Kidney (tissue), 14 donors: ENCODE results near the gene UGT1A5. TPM values are rescaled to one million over a fixed set of nuclear protein-coding genes. Genes with fewer than 3 reads are reported as not detected.

Experiments
- DNase-seq, 5 donors: peaks; one replicate each; pipeline ENCODE4 v3.0.0-alpha.2; 2013 to 2020
- FAIRE-seq: peaks from 2 replicates; lab custom pipeline; 2012; peaks lifted over from hg19 to GRCh38; lab: Jason Lieb, UNC
- H3K27ac ChIP-seq, 2 donors: one replicate each; pipeline ENCODE4 v1.7.0; 2013; ENCODE audit warnings: low read depth in 2 of 2, low read length in 2 of 2, inconsistent platforms in 1 of 2
- H3K27me3 ChIP-seq: one replicate; pipeline ENCODE4 v1.7.1; 2013; ENCODE audit warnings: low read length, inconsistent platforms; ENCODE audit not compliant: control insufficient read depth, insufficient read depth
- H3K36me3 ChIP-seq, 3 donors: one replicate each; pipeline versions ENCODE4 v1.7.0 to v1.7.1; 2013; ENCODE audit warnings: low read length in 3 of 3, control low read depth in 1 of 3, inconsistent platforms in 1 of 3; ENCODE audit not compliant: insufficient read depth in 3 of 3, control insufficient read depth in 2 of 3
- H3K4me1 ChIP-seq, 3 donors: one replicate each; pipeline versions ENCODE4 v1.7.0 to v1.7.1; 2013; ENCODE audit warnings: low read length in 3 of 3, inconsistent platforms in 1 of 3, low read depth in 1 of 3; ENCODE audit not compliant: control insufficient read depth in 2 of 3, insufficient read depth in 2 of 3
- H3K4me3 ChIP-seq, 3 donors: one replicate each; pipeline versions ENCODE4 v1.7.0 to v1.8.1; 2013; ENCODE audit warnings: low read length in 3 of 3, control low read depth in 1 of 3, inconsistent platforms in 1 of 3
- H3K9ac ChIP-seq, 3 donors: one replicate each; pipeline versions ENCODE4 v1.7.0 to v1.7.1; 2013; ENCODE audit warnings: low read length in 3 of 3, control low read depth in 1 of 3, inconsistent platforms in 1 of 3
- H3K9me3 ChIP-seq, 3 donors: one replicate each; pipeline versions ENCODE4 v1.7.0 to v1.7.1; 2013; ENCODE audit warnings: low read length in 3 of 3, control low read depth in 1 of 3, inconsistent platforms in 1 of 3; ENCODE audit not compliant: control insufficient read depth in 2 of 3, insufficient read depth in 1 of 3
- intact Hi-C: fragments of 100-400 bp; cut with DNase I; formaldehyde crosslinking; loops from one replicate; pipeline ENCODE4 v1.11.1; 2022
- polyA plus RNA-seq: library from polyadenylated mRNA; stranded (reverse); fragments of 350-450 nt; fragmentation: Illumina TruSeq; extraction: RNeasy Lipid Tissue Mini Kit (QIAGEN cat#74804); gene quantifications from one replicate; pipeline ENCODE4 v1.2.3, GENCODE V29; 2014; ENCODE audit warnings: low read depth, low replicate concordance; ENCODE audit not compliant: insufficient read depth
- total RNA-seq: library from RNA; stranded (reverse); fragmentation: NEBNext Ultra II Directional; extraction: Animal tissue kit (Norgen Biotek cat#: 25700); gene quantifications from one replicate; pipeline ENCODE4 v1.2.1, GENCODE V29; 2021
- TF ChIP-seq, protein P1 (sequence below): IDR thresholded peaks from 3 replicates; pipeline ENCODE4 v1.5.1; 2012; ENCODE audit warnings: mild to moderate bottlenecking, moderate library complexity, borderline replicate concordance; ENCODE audit not compliant: insufficient read depth; ENCODE audit errors: extremely low read depth
- donor health status: control.
- donor health status: control.
- donor health status: control.
- donor health status: control.
- donor health status: control.
- donor health status: DM: yes; HTN: yes; CAD: no.
- donor health status: Normal renal cell carcinoma (clear cell type).

UGT1A5 gene
- total and polyA plus RNA-seq, 2 donors from 2014 or later, result 2.1 TPM; not detected in 1

DNA sequence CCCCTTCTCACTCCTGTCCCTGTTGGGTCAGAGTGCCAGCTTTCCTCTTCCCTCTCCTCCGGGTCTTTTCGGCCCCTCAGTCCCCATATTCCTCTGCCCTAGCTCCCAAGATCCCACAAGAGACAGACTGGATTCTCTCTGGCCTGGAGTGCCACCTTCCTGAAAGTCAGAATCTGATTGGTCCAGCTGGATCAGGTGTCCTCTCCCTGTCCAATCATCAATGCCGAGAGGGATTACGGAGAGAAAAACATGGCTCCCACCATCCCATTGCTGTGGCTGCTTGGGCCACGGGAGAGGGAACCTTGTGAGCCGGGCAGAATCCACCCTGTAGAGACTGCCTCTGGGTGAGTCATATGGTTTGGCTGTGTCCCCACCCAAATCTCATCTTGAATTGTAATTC is 62.7 kb downstream of the UGT1A5 start:
- peaks cover 0 to 3% (median 0%) of the 10 kb centered on the region in 3 donors for H3K9me3 ChIP-seq
- DNase-seq (no peak), FAIRE-seq (no peak)
- no peak overlapping the region for H3K9ac ChIP-seq
- no peak overlapping the region for H3K27ac ChIP-seq
- no peaks in the 10 kb centered on the region for H3K4me1 ChIP-seq
- TF ChIP-seq, protein P1, sequence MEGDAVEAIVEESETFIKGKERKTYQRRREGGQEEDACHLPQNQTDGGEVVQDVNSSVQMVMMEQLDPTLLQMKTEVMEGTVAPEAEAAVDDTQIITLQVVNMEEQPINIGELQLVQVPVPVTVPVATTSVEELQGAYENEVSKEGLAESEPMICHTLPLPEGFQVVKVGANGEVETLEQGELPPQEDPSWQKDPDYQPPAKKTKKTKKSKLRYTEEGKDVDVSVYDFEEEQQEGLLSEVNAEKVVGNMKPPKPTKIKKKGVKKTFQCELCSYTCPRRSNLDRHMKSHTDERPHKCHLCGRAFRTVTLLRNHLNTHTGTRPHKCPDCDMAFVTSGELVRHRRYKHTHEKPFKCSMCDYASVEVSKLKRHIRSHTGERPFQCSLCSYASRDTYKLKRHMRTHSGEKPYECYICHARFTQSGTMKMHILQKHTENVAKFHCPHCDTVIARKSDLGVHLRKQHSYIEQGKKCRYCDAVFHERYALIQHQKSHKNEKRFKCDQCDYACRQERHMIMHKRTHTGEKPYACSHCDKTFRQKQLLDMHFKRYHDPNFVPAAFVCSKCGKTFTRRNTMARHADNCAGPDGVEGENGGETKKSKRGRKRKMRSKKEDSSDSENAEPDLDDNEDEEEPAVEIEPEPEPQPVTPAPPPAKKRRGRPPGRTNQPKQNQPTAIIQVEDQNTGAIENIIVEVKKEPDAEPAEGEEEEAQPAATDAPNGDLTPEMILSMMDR, result no peak
- H3K27me3 ChIP-seq, result no peaks in the 10 kb centered on the region
- peaks cover 0 to 18% (median 3%) of the 10 kb centered on the region in 3 donors for H3K36me3 ChIP-seq
- no peak overlapping the region for H3K4me3 ChIP-seq
- intact Hi-C loops, result no loop called here

- Histone ChIP-seq H3K9ac (no peak within 1 kb of the TSS), H3K4me3 (no peak within 1 kb of the TSS), H3K9me3 (peaks cover 0 to 3% (median 0%) of the 10 kb centered on the region in 3 donors), H3K4me1 (no peaks in the 10 kb centered on the region), H3K36me3 (peaks cover 0 to under 1% (median 0%) of the 10 kb centered on the region in 3 donors), H3K27me3 (no peaks in the 10 kb centered on the region), H3K27ac (no peak within 1 kb of the TSS)
- intact Hi-C loops, result no loop called here
- DNase-seq (no peak), FAIRE-seq (no peak)
- TF ChIP-seq, protein P1, result no peak
These were observed 65.3 kb downstream of the UGT1A5 start, which contains the start of gene MROH2A for GRCh38 chr2:233778030-233778429. TSS of gene MROH2A (plus strand) at chr2:233778330. CDS start at chr2:233779359, 1,029 bp downstream.

GRCh38 chr2:233779722-233780121 is 67.0 kb downstream of the UGT1A5 start:
- FAIRE-seq (no peak), DNase-seq (no peak)
- TF ChIP-seq, protein P1, result no peak
- no peaks in the 10 kb centered on the region for H3K4me1 ChIP-seq
- no peak overlapping the region for H3K9ac ChIP-seq
- H3K36me3 ChIP-seq, result no peaks in the 10 kb centered on the region
- H3K9me3 ChIP-seq, result peaks cover 0 to 3% (median 0%) of the 10 kb centered on the region in 3 donors
- H3K27me3 ChIP-seq, result no peaks in the 10 kb centered on the region
- H3K4me3 ChIP-seq, result no peak overlapping the region
- H3K27ac ChIP-seq, result no peak overlapping the region
- intact Hi-C loops, result no loop called here

DNA sequence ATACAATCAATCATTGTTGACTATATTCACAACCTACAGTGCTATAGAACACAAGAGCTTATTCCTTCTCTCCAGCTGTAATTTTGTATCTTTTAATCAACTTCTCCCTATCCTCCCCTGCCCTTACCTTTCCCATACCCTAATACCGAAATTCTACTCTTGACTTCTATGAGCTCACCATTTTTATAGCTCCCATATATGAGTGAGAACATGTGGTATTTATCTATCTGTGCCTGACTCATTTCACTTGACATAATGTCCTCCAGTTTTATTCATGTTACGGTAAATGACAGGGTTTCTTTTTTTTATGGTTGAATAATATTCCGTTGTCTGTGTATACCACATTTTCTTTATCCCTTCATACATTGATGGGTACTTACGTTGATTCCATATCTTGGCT is 68.1 kb downstream of the UGT1A5 start:
- Histone ChIP-seq H3K4me3 (no peak overlapping the region), H3K36me3 (no peaks in the 10 kb centered on the region), H3K27ac (no peak overlapping the region), H3K9me3 (no peaks in the 10 kb centered on the region), H3K27me3 (no peaks in the 10 kb centered on the region), H3K9ac (no peak overlapping the region), H3K4me1 (no peaks in the 10 kb centered on the region)
- no peak for DNase-seq
- FAIRE-seq, result no peak
- TF ChIP-seq, protein P1, result no peak
- intact Hi-C loops, result no loop called here
